ENCODE data around the gene LNPEP.

- TF ChIP-seq CTCF (CRISPR knock-in tag; IDR thresholded peaks at IDR 0.05): no peak
- TF ChIP-seq YY1 (IDR thresholded peaks at IDR 0.05; ENCODE audit: insufficient read depth, insufficient replicate concordance, low read depth, low read length): no peak
These were observed 27.4 kb downstream of the LNPEP start for GRCh38 chr5:96963267-96963666.

All from HepG2 (cell line).